T-cell (primary cell): ENCODE results near the gene CSNK1A1. TPM values are rescaled to one million over a fixed set of nuclear protein-coding genes. Genes with fewer than 3 reads are reported as not detected.
"Not testable (repeated sequence)": the region's sequence is repeated elsewhere in the genome, so short reads cannot be mapped to it uniquely, and the experiment has no call there.

Experiments used
- ATAC-seq, 4 experiments: fragments of 200-7000 bp in 3 of 4; fragments of 150-1000 bp in 1 of 4; cut with Tn5 transposase; replicated peaks in 1 of 4; 1 replicate in 3 of 4; 2 replicates in 1 of 4; pipeline ENCODE4 v1.10.0; 2021; ENCODE audit warnings: moderate library complexity in 3 of 4, mild to moderate bottlenecking in 2 of 4, moderate number of reproducible peaks in 1 of 4
- CTCF ChIA-PET, 2 donors: fragments of 300-600 bp; sonication (Branson Sonifier 250); formaldehyde crosslinking; loops; one replicate each; lab custom pipeline; 2022; ENCODE audit warnings: antibody characterized with exemption in 2 of 2; lab: Charles Lee
- POLR2A ChIA-PET, 2 donors: fragments of 300-600 bp; sonication (Branson Sonifier 250); formaldehyde crosslinking; loops; one replicate each; lab custom pipeline; 2022; ENCODE audit warnings: antibody characterized with exemption in 2 of 2; lab: Charles Lee
- DNase-seq, 35 experiments: peaks; one replicate each; pipeline versions ENCODE4 v3.0.0 to v3.0.0-alpha.2; 2013 to 2023
- H3K27ac ChIP-seq: one replicate; pipeline ENCODE4 v1.5.1; 2013; ENCODE audit warnings: low read length
- H3K27me3 ChIP-seq, 2 experiments: replicated peaks in 1 of 2; 1 replicate in 1 of 2; 2 replicates in 1 of 2; pipeline versions ENCODE4 v1.6.1 to v1.7.0; 2013; ENCODE audit warnings: low read length in 1 of 2, mixed read lengths in 1 of 2; ENCODE audit not compliant: control insufficient read depth in 2 of 2, insufficient read depth in 2 of 2; ENCODE audit errors: extremely low read depth in 1 of 2
- H3K36me3 ChIP-seq, 2 donors: 1 replicate in 1 of 2; 2 replicates in 1 of 2; pipeline versions ENCODE4 v1.6.1 to v1.7.0; 2013; ENCODE audit warnings: low read length in 1 of 2; ENCODE audit not compliant: control insufficient read depth in 2 of 2, insufficient read depth in 1 of 2; ENCODE audit errors: extremely low read depth in 1 of 2
- H3K4me1 ChIP-seq, 2 experiments: 1 replicate in 1 of 2; 2 replicates in 1 of 2; pipeline versions ENCODE4 v1.6.1 to v1.7.0; 2013; ENCODE audit warnings: low read length in 2 of 2, mixed read lengths in 1 of 2; ENCODE audit not compliant: insufficient read depth in 2 of 2, control insufficient read depth in 1 of 2; ENCODE audit errors: extremely low read depth in 1 of 2
- H3K4me3 ChIP-seq, 2 donors: 1 replicate in 1 of 2; 2 replicates in 1 of 2; pipeline versions ENCODE4 v1.5.1 to v1.7.0; 2013; ENCODE audit warnings: mild to moderate bottlenecking in 2 of 2, low read length in 1 of 2, moderate library complexity in 1 of 2; ENCODE audit not compliant: control insufficient read depth in 1 of 2; ENCODE audit errors: extremely low read depth in 1 of 2
- H3K9me3 ChIP-seq: 2 replicates; pipeline ENCODE4 v1.7.0; 2013
- H3K27ac Mint-ChIP-seq, 2 donors: one replicate each; pipeline ENCODE4 v1.8.0; 2020 to 2021; ENCODE audit warnings: mild to moderate bottlenecking in 2 of 2, mixed read lengths in 2 of 2
- H3K27me3 Mint-ChIP-seq, 2 donors: one replicate each; pipeline ENCODE4 v1.8.0; 2021 to 2022; ENCODE audit warnings: mixed read lengths in 2 of 2
- H3K36me3 Mint-ChIP-seq: one replicate; pipeline ENCODE4 v1.8.0; 2021; ENCODE audit warnings: mixed read lengths
- H3K4me1 Mint-ChIP-seq, 3 donors: one replicate each; pipeline ENCODE4 v1.8.0; 2020 to 2022; ENCODE audit warnings: mixed read lengths in 3 of 3, mild to moderate bottlenecking in 1 of 3
- H3K4me3 Mint-ChIP-seq, 3 donors: one replicate each; pipeline ENCODE4 v1.8.0; 2020 to 2022; ENCODE audit warnings: mild to moderate bottlenecking in 3 of 3, mixed read lengths in 3 of 3, moderate library complexity in 3 of 3
- H3K9me3 Mint-ChIP-seq, 3 donors: one replicate each; pipeline ENCODE4 v1.8.0; 2020 to 2022; ENCODE audit warnings: mixed read lengths in 3 of 3
- WGBS: methylation state at CpG from one replicate; pipeline ENCODE4 v1.1.5; 2013; ENCODE audit warnings: missing lambda C conversion rate; ENCODE audit not compliant: insufficient coverage; 5-methylcytosine and 5-hydroxymethylcytosine counted together
- total RNA-seq, 35 experiments: library from RNA in 6 of 35; stranded (reverse) in 6 of 35; fragments of 120-200 nt in 1 of 35; gene quantifications; one replicate each; pipeline versions ENCODE4 v1.2.1 to v1.2.4 and lab custom pipeline; 2013 to 2026

Gene CSNK1A1
- total RNA-seq, 5 donors from 2014 or later (not counting 1 experiment from before 2014, with no cell fraction given), result 161 to 193 (median 178) TPM

DNA sequence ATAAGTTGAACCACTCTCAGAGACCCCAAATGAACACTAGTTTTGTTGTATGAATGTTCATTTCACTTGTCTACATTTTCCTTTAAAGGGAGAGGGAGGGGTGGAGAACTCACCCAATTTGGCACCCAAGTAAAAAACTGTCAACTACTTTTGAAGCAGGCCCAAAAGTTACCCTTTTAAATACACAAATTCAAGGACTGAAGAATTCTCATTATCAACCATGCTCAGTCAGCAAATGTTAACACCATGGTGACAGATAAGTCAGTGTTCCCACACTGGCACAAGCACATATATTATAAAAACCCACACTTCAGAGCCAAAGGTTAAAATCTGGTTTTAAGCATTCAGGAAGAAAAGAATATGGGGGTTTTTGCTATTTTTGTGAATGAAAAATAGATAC is 31.6 kb downstream of the CSNK1A1 start:
- ChIA-PET CTCF (interaction anchor here (0.7 to 1.6 kb wide), 5 partner anchors 8 to 42 kb away, joined by 3 to 8 read pairs (median 3); partner anchors contain the start of gene CSNK1A1 (in 1 of the 2)), POLR2A (interaction anchor here in 1 of 2 donors (1.0 kb wide), 1 partner anchor 11 kb away, joined by 3 read pairs; no protein-coding TSS in a partner anchor)
- H3K4me1 ChIP-seq, result peaks cover 13 to 17% of the 10 kb centered on the region in 2 experiments

DNA sequence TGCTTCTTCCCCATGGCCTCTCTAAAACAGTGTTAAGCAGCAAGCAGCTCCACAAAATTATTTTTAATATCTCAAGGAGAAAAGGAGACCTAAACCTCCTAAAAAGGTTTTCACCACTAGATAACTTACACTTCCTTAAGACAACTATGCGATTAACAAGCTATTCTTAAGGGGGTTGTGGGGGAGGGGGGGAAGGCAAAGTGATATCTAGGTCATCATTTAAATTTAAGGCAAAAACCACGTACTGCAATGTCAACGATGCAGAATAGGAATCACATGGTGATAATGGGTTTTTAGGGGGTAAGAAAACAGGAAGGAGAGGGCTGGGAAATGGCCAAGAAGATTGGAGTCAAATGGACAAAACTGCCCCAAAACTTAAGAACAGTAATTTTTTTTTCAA is 32.6 kb downstream of the CSNK1A1 start:
- H3K4me3 ChIP-seq, result no peak overlapping the region
- H3K36me3 ChIP-seq, result peaks cover 7 to 18% of the 10 kb centered on the region in 2 donors
- H3K4me1 ChIP-seq, result peaks cover 13 to 17% of the 10 kb centered on the region in 2 experiments
- no peaks in the 10 kb centered on the region for H3K27me3 Mint-ChIP-seq
- no peaks in the 10 kb centered on the region for H3K9me3 Mint-ChIP-seq
- ChIA-PET POLR2A (interaction anchor here (0.8 to 1.0 kb wide), 3 partner anchors 12 to 26 kb away, joined by 3 to 8 read pairs (median 4); no protein-coding TSS in a partner anchor), CTCF (interaction anchor here (0.6 to 1.6 kb wide), 10 partner anchors 8 to 1732 kb away, joined by 3 to 11 read pairs (median 6); partner anchors contain the start of genes CSNK1A1 (in 1 of the 2) and GRPEL2 (in 1 of the 2))
- H3K36me3 Mint-ChIP-seq, result peaks cover 45% of the 10 kb centered on the region
- WGBS, result 25% methylated on average over 2 of the region's 3 CpGs
- peak overlapping the region; percentile 46 to 70 for H3K27ac Mint-ChIP-seq
- no peak overlapping the region for H3K4me3 Mint-ChIP-seq
- H3K4me1 Mint-ChIP-seq, result peaks cover 73 to 87% (median 87%) of the 10 kb centered on the region in 3 donors
- H3K27ac ChIP-seq, result no peak overlapping the region
- no peaks in the 10 kb centered on the region for H3K27me3 ChIP-seq
- peak in 1 of 4 experiments; percentile 23 for ATAC-seq
- no peak for DNase-seq
- H3K9me3 ChIP-seq, result no peaks in the 10 kb centered on the region

More for the DNA sequence above, 31.6 kb downstream of the CSNK1A1 start:
- no peak for DNase-seq
- Histone ChIP-seq H3K36me3 (peaks cover 7 to 15% of the 10 kb centered on the region in 2 donors), H3K27ac (no peak overlapping the region), H3K27me3 (no peaks in the 10 kb centered on the region), H3K4me3 (no peak overlapping the region), H3K9me3 (no peaks in the 10 kb centered on the region)
- H3K36me3 Mint-ChIP-seq, result peaks cover 53% of the 10 kb centered on the region
- peak overlapping the region; percentile 29 to 82 for H3K27ac Mint-ChIP-seq
- H3K27me3 Mint-ChIP-seq, result no peaks in the 10 kb centered on the region
- peak overlapping the region; percentile 10 to 30 (median 13) for H3K4me3 Mint-ChIP-seq
- H3K4me1 Mint-ChIP-seq, result peaks cover 83 to 94% (median 94%) of the 10 kb centered on the region in 3 donors
- H3K9me3 Mint-ChIP-seq, result no peaks in the 10 kb centered on the region
- no peak for ATAC-seq

DNA sequence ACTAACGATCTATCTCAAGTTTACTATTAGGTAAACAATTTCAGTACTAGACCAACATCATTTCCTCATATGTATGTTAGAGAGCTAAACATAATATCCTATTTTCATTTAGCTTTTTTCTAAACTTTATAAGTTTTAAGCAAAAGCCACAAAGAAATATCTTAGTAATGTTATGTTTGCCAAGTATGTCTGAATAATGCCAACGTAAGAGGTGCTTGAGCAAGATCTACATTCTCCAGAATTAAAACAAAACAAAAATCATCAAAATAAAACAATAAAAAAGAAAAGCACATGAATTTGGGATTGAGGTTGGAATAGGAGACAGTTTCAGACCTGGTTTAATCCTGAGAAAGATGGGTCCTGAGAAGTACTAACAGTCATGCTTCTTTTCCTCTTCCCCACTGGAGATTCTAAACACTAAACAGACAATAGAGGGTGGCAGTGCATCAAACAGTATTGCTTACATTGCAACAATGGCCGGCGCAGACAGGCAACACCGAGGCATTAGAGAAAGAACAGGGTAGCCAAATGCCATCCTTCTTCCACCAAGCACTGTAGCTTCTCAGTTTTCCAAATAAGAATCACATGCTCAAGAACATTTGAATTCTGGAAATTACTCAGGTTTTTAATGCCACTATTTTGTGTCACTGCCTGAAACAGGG is 33.6 kb downstream of the CSNK1A1 start:
- H3K4me3 ChIP-seq, result no peak overlapping the region
- Mint-ChIP-seq H3K36me3 (peaks cover 49% of the 10 kb centered on the region), H3K4me3 (no peak overlapping the region), H3K27me3 (no peaks in the 10 kb centered on the region), H3K9me3 (no peaks in the 10 kb centered on the region), H3K4me1 (peaks cover 69 to 83% (median 77%) of the 10 kb centered on the region in 3 donors), H3K27ac (peak overlapping the region; percentile 19 to 46)
- no peak overlapping the region for H3K27ac ChIP-seq
- peaks cover 0 to 22% of the 10 kb centered on the region in 2 donors for H3K36me3 ChIP-seq
- H3K27me3 ChIP-seq, result no peaks in the 10 kb centered on the region
- WGBS, result 89% methylated on average over 3 of the region's 5 CpGs
- ChIA-PET POLR2A (no interaction called here), CTCF (interaction anchor here in 1 of 2 donors (1.1 to 1.8 kb wide), 2 partner anchors 8 to 33 kb away, joined by 5 to 10 read pairs; partner anchors contain the start of gene CSNK1A1)
- H3K9me3 ChIP-seq, result no peaks in the 10 kb centered on the region
- H3K4me1 ChIP-seq, result peaks cover 10 to 11% of the 10 kb centered on the region in 2 experiments
- DNase-seq, result no peak
- no peak for ATAC-seq

DNA sequence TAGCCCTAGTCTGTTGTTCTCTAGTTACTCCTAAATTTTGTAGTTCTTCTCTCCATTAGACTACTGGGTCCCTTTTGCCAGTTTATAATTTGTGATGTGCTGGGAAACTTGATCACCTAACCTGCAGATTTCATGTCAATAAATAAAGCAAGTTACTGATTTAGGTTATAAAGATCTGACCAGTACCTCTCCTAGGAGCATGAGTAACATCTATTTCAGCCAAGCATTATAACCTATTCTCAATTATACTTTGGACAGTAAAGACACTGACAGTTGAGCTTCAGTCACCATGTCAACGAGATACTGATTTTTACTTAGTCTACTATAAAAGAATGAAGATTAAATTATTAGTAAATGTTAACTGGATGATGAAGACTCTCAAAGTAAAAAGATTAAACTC is 36.7 kb downstream of the CSNK1A1 start:
- H3K27me3 ChIP-seq, result no peaks in the 10 kb centered on the region
- H3K4me1 ChIP-seq, result peaks cover 0 to 10% of the 10 kb centered on the region in 2 experiments
- peaks cover 0 to 44% of the 10 kb centered on the region in 2 donors for H3K36me3 ChIP-seq
- H3K27ac Mint-ChIP-seq, result peak overlapping the region; percentile 57 to 69
- H3K4me3 Mint-ChIP-seq, result no peak overlapping the region
- CTCF ChIA-PET, result interaction anchor here (1.0 to 3.1 kb wide), 5 partner anchors 12 to 74 kb away, joined by 3 to 7 read pairs (median 5); no protein-coding TSS in a partner anchor
- H3K27ac ChIP-seq, result no peak overlapping the region
- ATAC-seq, result no peak
- H3K9me3 Mint-ChIP-seq, result no peaks in the 10 kb centered on the region
- DNase-seq, result no peak
- no CpG with 5 or more reads among the region's 1 CpG for WGBS
- no peaks in the 10 kb centered on the region for H3K9me3 ChIP-seq
- H3K36me3 Mint-ChIP-seq, result peaks cover 39% of the 10 kb centered on the region
- H3K4me3 ChIP-seq, result no peak overlapping the region
- POLR2A ChIA-PET, result interaction anchor here in 1 of 2 donors (0.7 to 1.4 kb wide), 3 partner anchors 30 to 248 kb away, joined by 5 to 6 read pairs (median 6); partner anchors contain the start of gene CSNK1A1
- H3K4me1 Mint-ChIP-seq, result peaks cover 38 to 54% (median 47%) of the 10 kb centered on the region in 3 donors
- no peaks in the 10 kb centered on the region for H3K27me3 Mint-ChIP-seq

DNA sequence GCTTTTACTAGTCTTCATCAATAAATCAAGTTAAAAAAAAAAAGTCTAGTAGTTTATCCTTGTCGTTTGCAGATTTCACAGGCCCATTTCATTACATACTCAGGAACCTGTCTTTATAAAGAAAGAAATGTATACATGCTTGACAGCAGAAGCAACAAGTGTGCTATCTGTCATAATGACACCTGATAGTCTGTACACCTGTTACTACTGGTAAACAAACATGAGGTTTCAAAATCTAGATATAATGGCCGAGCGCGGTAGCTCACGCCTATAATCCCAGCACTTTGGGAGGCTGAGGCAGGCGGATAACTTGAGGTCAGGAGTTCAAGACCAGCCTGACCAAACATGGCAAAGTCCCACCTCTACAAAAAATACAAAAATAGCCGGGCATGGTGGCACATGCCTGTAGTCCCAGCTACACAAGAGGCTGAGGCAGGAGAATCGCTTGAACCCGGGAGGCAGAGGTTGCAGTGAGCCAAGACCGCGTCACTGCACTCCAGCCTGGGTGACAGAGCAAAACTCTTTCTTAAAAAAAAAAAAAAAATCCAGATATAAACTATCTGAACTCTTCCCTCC is 37.8 kb downstream of the CSNK1A1 start:
- not testable (repeated sequence) for H3K9me3 Mint-ChIP-seq, DNase-seq, H3K27me3 Mint-ChIP-seq, ATAC-seq, H3K27ac Mint-ChIP-seq, H3K27me3 ChIP-seq, H3K27ac ChIP-seq, H3K4me3 ChIP-seq, H3K9me3 ChIP-seq, H3K4me1 ChIP-seq, H3K4me3 Mint-ChIP-seq
- ChIA-PET POLR2A (interaction anchor here (0.7 to 0.8 kb wide), 3 partner anchors 13 to 247 kb away, joined by 3 to 6 read pairs (median 5); no protein-coding TSS in a partner anchor), CTCF (interaction anchor here in 1 of 2 donors (0.5 to 0.9 kb wide), 2 partner anchors 34 to 73 kb away, joined by 4 read pairs; no protein-coding TSS in a partner anchor)
- Mint-ChIP-seq H3K4me1 (peaks cover 30 to 45% (median 39%) of the 10 kb centered on the region in 3 donors), H3K36me3 (peaks cover 37% of the 10 kb centered on the region)
- 100% methylated on average over 6 of the region's 11 CpGs for WGBS
- peaks cover 3 to 55% of the 10 kb centered on the region in 2 donors for H3K36me3 ChIP-seq

DNA sequence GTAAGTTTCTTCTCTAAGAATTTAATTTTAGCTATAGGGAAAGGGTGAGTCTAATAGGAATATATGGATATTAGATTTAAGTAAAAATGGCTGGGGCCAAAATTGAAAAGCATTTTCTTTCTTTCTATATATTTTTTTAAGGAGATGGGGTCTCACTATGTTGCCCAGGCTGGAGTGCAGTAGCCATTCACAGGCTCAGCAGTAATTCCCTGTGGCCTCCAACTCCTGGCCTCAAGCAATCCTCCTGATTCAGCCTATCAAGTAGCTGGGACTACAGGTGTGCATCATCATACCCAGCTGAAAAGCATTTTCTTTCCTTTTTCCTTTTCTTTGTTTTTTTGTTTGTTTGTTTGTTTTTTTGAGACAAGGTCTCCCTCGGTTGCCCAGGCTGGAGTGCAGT is 41.1 kb downstream of the CSNK1A1 start:
- Mint-ChIP-seq H3K4me3 (no peak overlapping the region), H3K9me3 (no peaks in the 10 kb centered on the region), H3K27me3 (no peaks in the 10 kb centered on the region), H3K4me1 (peaks cover 14 to 20% (median 15%) of the 10 kb centered on the region in 3 donors), H3K27ac (no peak overlapping the region), H3K36me3 (peaks cover 40% of the 10 kb centered on the region)
- H3K4me1 ChIP-seq, result peaks cover 0 to under 1% of the 10 kb centered on the region in 2 experiments
- ATAC-seq (no peak), DNase-seq (no peak)
- H3K27ac ChIP-seq, result no peak overlapping the region
- ChIA-PET POLR2A (no interaction called here), CTCF (interaction anchor here (0.6 to 2.0 kb wide), 3 partner anchors 9 to 13 kb away, joined by 3 to 8 read pairs (median 3); no protein-coding TSS in a partner anchor)
- no peaks in the 10 kb centered on the region for H3K27me3 ChIP-seq
- no CpG with 5 or more reads among the region's 1 CpG for WGBS
- H3K4me3 ChIP-seq, result no peak overlapping the region
- no peaks in the 10 kb centered on the region for H3K9me3 ChIP-seq
- H3K36me3 ChIP-seq, result peaks cover 10 to 84% of the 10 kb centered on the region in 2 donors
